ENCODE results near the gene MBD2. TPM values are rescaled to one million over a fixed set of nuclear protein-coding genes. Genes with fewer than 3 reads are reported as not detected.
"Not testable (repeated sequence)": the region's sequence is repeated elsewhere in the genome, so short reads cannot be mapped to it uniquely, and the experiment has no call there.

Gene MBD2
- total RNA-seq, 1 experiment from 2014 or later = 79.7 TPM

GRCh38 chr18:54205959-54206358, 18.5 kb downstream of the MBD2 start:
- TF ChIP-seq CTCF (conservative IDR thresholded peaks at IDR 0.05; ENCODE audit: low read depth, low read length) (no peak), EZH2 (IDR thresholded peaks at IDR 0.05; ENCODE audit: borderline replicate concordance, low read depth, low read length, poor library complexity, severe bottlenecking) (no peak)
- Histone ChIP-seq H3K4me1 (ENCODE audit: insufficient read depth, low read length, poor library complexity, severe bottlenecking) (peaks cover 26% of the 10 kb centered on the region), H3K27ac (ENCODE audit: low read depth, low read length, poor library complexity, severe bottlenecking) (no peak overlapping the region), H3K9me3 (ENCODE audit: low read depth, low read length, poor library complexity, severe bottlenecking) (no peaks in the 10 kb centered on the region), H3K4me3 (ENCODE audit: low read depth, low read length, poor library complexity, severe bottlenecking) (no peak overlapping the region), H3K27me3 (replicated peaks; ENCODE audit: insufficient read depth, low read depth, low read length, poor library complexity) (no peaks in the 10 kb centered on the region), H3K36me3 (ENCODE audit: insufficient read depth, low read length, poor library complexity, severe bottlenecking) (peaks cover 13% of the 10 kb centered on the region)
- no peak for DNase-seq (ENCODE audit: low spot score)
- ChIA-PET POLR2A (ENCODE audit: low non-redundant PET) (no interaction called here), CTCF (no interaction called here)
- intact Hi-C loops (cut with micrococcal nuclease; ENCODE audit: unreplicated experiment) = no loop called here
- BruUV-seq (replicated peaks) = no TSS peak

GRCh38 chr18:54205448-54205847, 19.0 kb downstream of the MBD2 start:
- Histone ChIP-seq H3K4me1 (ENCODE audit: insufficient read depth, low read length, poor library complexity, severe bottlenecking) (peaks cover 26% of the 10 kb centered on the region), H3K36me3 (ENCODE audit: insufficient read depth, low read length, poor library complexity, severe bottlenecking) (peaks cover 13% of the 10 kb centered on the region)
- H3K4me3 ChIP-seq (ENCODE audit: low read depth, low read length, poor library complexity, severe bottlenecking); CTCF ChIA-PET; DNase-seq (ENCODE audit: low spot score); H3K27ac ChIP-seq (ENCODE audit: low read depth, low read length, poor library complexity, severe bottlenecking); BruUV-seq (replicated peaks); H3K9me3 ChIP-seq (ENCODE audit: low read depth, low read length, poor library complexity, severe bottlenecking); POLR2A ChIA-PET (ENCODE audit: low non-redundant PET); intact Hi-C loops (cut with micrococcal nuclease; ENCODE audit: unreplicated experiment); H3K27me3 ChIP-seq (replicated peaks; ENCODE audit: insufficient read depth, low read depth, low read length, poor library complexity): not testable (repeated sequence)

- H3K27ac ChIP-seq (ENCODE audit: low read depth, low read length, poor library complexity, severe bottlenecking) = no peak overlapping the region
- TF ChIP-seq CTCF (conservative IDR thresholded peaks at IDR 0.05; ENCODE audit: low read depth, low read length) (no peak), EZH2 (IDR thresholded peaks at IDR 0.05; ENCODE audit: borderline replicate concordance, low read depth, low read length, poor library complexity, severe bottlenecking) (no peak)
- ChIA-PET POLR2A (ENCODE audit: low non-redundant PET) (no interaction called here), CTCF (no interaction called here)
- intact Hi-C loops (cut with micrococcal nuclease; ENCODE audit: unreplicated experiment) = no loop called here
- no peak overlapping the region for H3K4me3 ChIP-seq (ENCODE audit: low read depth, low read length, poor library complexity, severe bottlenecking)
- no peaks in the 10 kb centered on the region for H3K27me3 ChIP-seq (replicated peaks; ENCODE audit: insufficient read depth, low read depth, low read length, poor library complexity)
- no peaks in the 10 kb centered on the region for H3K9me3 ChIP-seq (ENCODE audit: low read depth, low read length, poor library complexity, severe bottlenecking)
- H3K36me3 ChIP-seq (ENCODE audit: insufficient read depth, low read length, poor library complexity, severe bottlenecking) = peaks cover 13% of the 10 kb centered on the region
- no peak for DNase-seq (ENCODE audit: low spot score)
- no TSS peak for BruUV-seq (replicated peaks)
- peaks cover 24% of the 10 kb centered on the region for H3K4me1 ChIP-seq (ENCODE audit: insufficient read depth, low read length, poor library complexity, severe bottlenecking)
Observed at GRCh38 chr18:54204883-54205282, 19.6 kb downstream of the MBD2 start.

DNA sequence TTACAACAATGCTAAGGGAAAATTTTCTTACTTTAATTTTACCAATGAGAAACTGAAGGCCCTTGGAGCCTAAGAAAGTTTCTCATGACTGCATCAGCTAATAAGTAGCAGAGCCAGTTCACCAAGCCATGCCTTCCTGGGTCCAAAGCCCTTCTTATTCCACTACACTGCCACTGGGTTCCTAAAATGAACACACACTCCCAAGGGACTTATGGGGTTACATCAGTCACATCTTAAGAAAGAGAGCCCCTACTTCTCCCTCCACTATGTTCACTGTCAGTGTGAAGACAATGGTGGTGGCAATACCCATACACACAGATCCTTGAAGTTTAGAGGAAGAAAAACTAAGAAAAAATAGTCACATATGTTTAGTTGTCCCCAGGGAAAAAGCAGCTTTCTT, 20.6 kb downstream of the MBD2 start:
- Histone ChIP-seq H3K9me3 (ENCODE audit: low read depth, low read length, poor library complexity, severe bottlenecking) (no peaks in the 10 kb centered on the region), H3K4me1 (ENCODE audit: insufficient read depth, low read length, poor library complexity, severe bottlenecking) (peaks cover 17% of the 10 kb centered on the region), H3K36me3 (ENCODE audit: insufficient read depth, low read length, poor library complexity, severe bottlenecking) (peaks cover 13% of the 10 kb centered on the region), H3K27ac (ENCODE audit: low read depth, low read length, poor library complexity, severe bottlenecking) (no peak overlapping the region), H3K27me3 (replicated peaks; ENCODE audit: insufficient read depth, low read depth, low read length, poor library complexity) (no peaks in the 10 kb centered on the region), H3K4me3 (ENCODE audit: low read depth, low read length, poor library complexity, severe bottlenecking) (no peak overlapping the region)
- DNase-seq (ENCODE audit: low spot score) = peak; percentile 25
- ChIA-PET CTCF (no interaction called here), POLR2A (ENCODE audit: low non-redundant PET) (no interaction called here)
- TF ChIP-seq EZH2 (IDR thresholded peaks at IDR 0.05; ENCODE audit: borderline replicate concordance, low read depth, low read length, poor library complexity, severe bottlenecking) = no peak
- intact Hi-C loops (cut with micrococcal nuclease; ENCODE audit: unreplicated experiment) = no loop called here
- BruUV-seq (replicated peaks) = no TSS peak
